VCaP (cell line): Measurements from ENCODE around the gene CBX8.

Source experiments
- H3K27ac ChIP-seq: fragments of 450-650 bp; 2 replicates; pipeline ENCODE4 v1.5.1; 2017
- TF ChIP-seq, protein P1 (sequence below): fragments of 450-650 bp; conservative IDR thresholded peaks from 2 replicates; pipeline ENCODE4 v1.5.1; 2017; ENCODE audit warnings: mild to moderate bottlenecking, moderate library complexity

The CBX8 gene

DNA sequence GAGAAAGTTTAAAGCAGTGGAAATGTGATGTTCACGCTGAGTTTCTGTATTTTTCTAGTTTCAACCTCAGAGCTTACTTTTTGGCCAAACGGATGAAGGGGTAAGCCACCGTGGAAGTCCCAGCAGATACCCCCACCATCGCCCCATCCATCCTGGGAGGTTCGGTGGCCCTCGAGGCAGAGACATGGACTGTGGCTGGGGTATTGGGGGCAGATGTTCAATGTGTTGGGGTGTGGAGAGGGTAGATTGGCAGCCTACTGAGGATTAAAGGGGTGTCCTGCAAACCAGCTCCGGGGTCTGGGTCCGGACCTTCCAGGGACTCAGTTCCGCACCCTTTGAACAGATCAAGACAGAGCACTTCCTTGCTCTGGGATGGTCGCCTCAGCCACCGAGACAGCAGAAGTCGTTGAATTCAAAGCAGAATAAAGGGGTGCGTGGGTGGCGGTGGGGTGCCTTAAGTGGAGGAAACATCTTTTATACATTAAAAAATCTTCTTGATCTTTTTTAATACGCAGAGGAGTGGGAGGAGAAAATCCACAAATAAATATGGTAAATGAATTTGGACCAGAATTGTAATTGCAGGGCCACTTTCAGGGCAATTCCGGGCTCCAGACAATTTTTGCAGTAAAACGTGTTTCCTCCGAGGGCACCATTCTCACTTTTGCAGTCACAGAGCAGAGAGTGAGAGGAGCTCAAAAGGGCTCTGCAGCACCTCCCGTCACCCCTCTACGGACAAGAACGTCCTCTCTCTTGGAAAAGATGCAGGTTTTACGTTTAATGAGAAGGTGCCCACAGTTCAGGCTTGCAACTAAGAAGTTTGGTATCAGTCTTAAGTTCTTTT, 8.2 kb upstream of the CBX8 start:
- no peak overlapping the region for H3K27ac ChIP-seq
- TF ChIP-seq, protein P1, sequence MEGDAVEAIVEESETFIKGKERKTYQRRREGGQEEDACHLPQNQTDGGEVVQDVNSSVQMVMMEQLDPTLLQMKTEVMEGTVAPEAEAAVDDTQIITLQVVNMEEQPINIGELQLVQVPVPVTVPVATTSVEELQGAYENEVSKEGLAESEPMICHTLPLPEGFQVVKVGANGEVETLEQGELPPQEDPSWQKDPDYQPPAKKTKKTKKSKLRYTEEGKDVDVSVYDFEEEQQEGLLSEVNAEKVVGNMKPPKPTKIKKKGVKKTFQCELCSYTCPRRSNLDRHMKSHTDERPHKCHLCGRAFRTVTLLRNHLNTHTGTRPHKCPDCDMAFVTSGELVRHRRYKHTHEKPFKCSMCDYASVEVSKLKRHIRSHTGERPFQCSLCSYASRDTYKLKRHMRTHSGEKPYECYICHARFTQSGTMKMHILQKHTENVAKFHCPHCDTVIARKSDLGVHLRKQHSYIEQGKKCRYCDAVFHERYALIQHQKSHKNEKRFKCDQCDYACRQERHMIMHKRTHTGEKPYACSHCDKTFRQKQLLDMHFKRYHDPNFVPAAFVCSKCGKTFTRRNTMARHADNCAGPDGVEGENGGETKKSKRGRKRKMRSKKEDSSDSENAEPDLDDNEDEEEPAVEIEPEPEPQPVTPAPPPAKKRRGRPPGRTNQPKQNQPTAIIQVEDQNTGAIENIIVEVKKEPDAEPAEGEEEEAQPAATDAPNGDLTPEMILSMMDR = no peak

DNA sequence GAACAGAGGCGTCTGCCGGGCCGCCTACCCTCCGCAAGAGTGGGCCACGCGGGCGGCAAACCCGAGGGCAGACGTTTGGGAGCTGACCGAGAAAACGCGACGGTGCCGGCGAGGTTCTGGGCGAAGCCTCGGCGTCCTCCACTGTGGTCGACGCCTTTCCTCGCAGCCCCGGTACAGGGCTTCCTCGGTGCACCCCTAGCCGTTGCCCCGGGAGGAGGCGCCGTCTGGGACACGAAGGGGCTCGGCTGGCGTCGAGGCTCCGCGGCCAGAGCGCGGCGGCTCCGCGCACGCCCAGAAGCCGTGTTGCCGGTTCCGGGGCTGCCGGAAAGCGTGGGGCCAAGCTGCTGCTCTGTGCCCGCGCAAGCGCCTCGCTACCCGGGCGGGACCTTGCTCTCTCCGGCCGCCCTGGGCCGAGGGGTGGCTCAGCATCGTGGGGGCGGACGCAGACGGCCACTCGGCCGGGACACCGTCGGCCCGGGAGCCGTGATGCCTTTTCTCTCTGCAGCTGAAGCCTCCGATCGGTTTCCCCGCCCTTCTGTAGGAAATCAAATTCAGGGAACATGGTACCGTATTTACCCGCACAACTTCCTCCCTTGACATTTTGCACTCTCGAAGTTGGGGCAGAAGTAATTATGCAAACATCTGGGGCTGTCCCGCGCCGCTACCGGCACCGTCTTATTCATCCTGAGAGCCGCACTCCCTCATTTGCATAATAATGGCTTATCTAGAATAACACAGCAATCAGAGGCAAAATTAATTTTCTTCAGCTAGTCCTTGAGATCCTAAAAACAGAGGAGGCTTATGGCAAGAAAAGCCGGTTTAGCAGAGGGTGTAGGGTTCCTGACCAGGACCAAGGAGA, 7.3 kb upstream of the CBX8 start:
- TF ChIP-seq, protein P1 = no peak
- no peak overlapping the region; the same call in 1 of the 2 replicates for H3K27ac ChIP-seq

- H3K27ac ChIP-seq = no peak overlapping the region
- TF ChIP-seq, protein P1 = no peak
Measured at GRCh38 chr17:79803421-79803996, 6.6 kb upstream of the CBX8 start.

GRCh38 chr17:79802736-79803420, 6.0 kb upstream of the CBX8 start:
- TF ChIP-seq, protein P1 = no peak
- H3K27ac ChIP-seq = no peak overlapping the region

DNA sequence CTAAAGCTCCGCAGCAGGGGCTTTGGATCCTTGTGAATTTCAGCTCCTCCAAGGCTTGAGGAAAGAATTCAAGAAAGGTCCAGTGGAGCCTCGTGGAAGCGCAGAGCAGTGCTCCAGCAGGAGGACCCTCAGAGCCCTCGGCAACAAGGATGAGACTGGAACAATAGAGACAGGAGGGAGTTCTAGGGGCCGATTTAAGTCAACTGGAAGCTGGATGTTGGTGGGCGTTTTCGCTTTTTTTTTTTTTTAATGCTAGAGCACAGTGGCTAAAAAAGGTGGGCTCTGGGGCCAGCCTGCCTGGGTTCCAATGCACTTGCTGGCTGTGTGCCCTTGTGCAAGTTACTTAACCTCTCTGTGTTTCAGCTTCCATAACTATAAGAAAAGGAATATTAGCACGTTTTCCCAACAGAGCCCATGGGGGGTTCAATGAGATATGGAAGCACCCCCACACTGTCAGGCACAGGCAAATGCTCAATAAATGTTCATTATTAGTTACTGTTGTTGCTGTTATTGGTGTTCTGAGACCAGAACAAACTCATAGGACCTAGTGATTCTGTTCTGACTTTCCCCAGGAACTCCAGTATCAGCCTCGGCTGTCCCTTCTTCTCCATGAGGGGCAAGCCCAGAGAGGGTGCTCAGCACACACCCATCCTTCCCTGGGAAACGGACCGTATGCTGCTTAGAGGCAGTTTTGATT, 5.3 kb upstream of the CBX8 start:
- TF ChIP-seq, protein P1 = no peak
- H3K27ac ChIP-seq = no peak overlapping the region

GRCh38 chr17:79801156-79802038, 4.5 kb upstream of the CBX8 start:
- peak overlapping the region; percentile 43; the same call in 1 of the 2 replicates for H3K27ac ChIP-seq
- TF ChIP-seq, protein P1 = no peak
